SK-N-SH treated with all-trans-retinoic acid at 6 μM for 48 hours (cell line): ENCODE data around the gene SPINK6.

Experiments
- ATAC-seq: fragments of 200-7000 bp; cut with Tn5 transposase; 3 replicates; pipeline ENCODE4 v1.9.1; 2020; ENCODE audit warnings: mild to moderate bottlenecking, moderate library complexity
- ARNTL ChIP-seq: fragments of 450-650 bp; formaldehyde crosslinking; IDR thresholded peaks from 2 replicates; pipeline ENCODE4 v1.5.0; 2020; ENCODE audit warnings: low read depth, mild to moderate bottlenecking, moderate library complexity, borderline replicate concordance
- BACH2 ChIP-seq: fragments of 250-450 bp; sonication (Bioruptor Pico); IDR thresholded peaks from 2 replicates; pipeline ENCODE4 v1.9.0; 2021; ENCODE audit warnings: mild to moderate bottlenecking, borderline replicate concordance
- ESRRG ChIP-seq: fragments of 250-450 bp; sonication (Bioruptor Pico); IDR thresholded peaks from 2 replicates; pipeline ENCODE4 v1.6.1; 2021; ENCODE audit warnings: mild to moderate bottlenecking
- GLIS3 ChIP-seq: fragments of 250-450 bp; sonication (Bioruptor Pico); IDR thresholded peaks from 2 replicates; pipeline ENCODE4 v1.5.0; 2020; ENCODE audit warnings: mild to moderate bottlenecking, moderate library complexity
- ISL1 ChIP-seq: fragments of 250-450 bp; sonication (Bioruptor Pico); IDR thresholded peaks from 2 replicates; pipeline ENCODE4 v2.1.2; 2022; ENCODE audit warnings: mild to moderate bottlenecking, moderate library complexity
- OSR1 ChIP-seq: fragments of 250-450 bp; sonication (Bioruptor Pico); IDR thresholded peaks from 2 replicates; pipeline ENCODE4 v1.8.0; 2022; ENCODE audit warnings: moderate library complexity, mild to moderate bottlenecking, inconsistent platforms
- PPARA ChIP-seq: fragments of 250-450 bp; sonication (Bioruptor Pico); IDR thresholded peaks from 2 replicates; pipeline ENCODE4 v1.5.0; 2020; ENCODE audit warnings: mild to moderate bottlenecking, borderline replicate concordance
- RARB ChIP-seq: fragments of 250-450 bp; sonication (Bioruptor Pico); IDR thresholded peaks from 2 replicates; pipeline ENCODE4 v1.8.0; 2021; ENCODE audit warnings: mild to moderate bottlenecking, moderate library complexity
- SNAI2 ChIP-seq: fragments of 250-450 bp; sonication (Bioruptor Pico); IDR thresholded peaks from 2 replicates; pipeline ENCODE4 v1.5.0; 2020; ENCODE audit warnings: mild to moderate bottlenecking, moderate library complexity
- TCF4 ChIP-seq: fragments of 250-450 bp; sonication (Bioruptor Pico); IDR thresholded peaks from 2 replicates; pipeline ENCODE4 v1.8.0; 2021; ENCODE audit warnings: mild to moderate bottlenecking, moderate library complexity, borderline replicate concordance
- TOX ChIP-seq: fragments of 250-450 bp; sonication (Bioruptor Pico); IDR thresholded peaks from 2 replicates; pipeline ENCODE4 v1.8.0; 2021; ENCODE audit warnings: mild to moderate bottlenecking, moderate library complexity, borderline replicate concordance
- ZC3H10 ChIP-seq: fragments of 250-450 bp; sonication (Bioruptor Pico); IDR thresholded peaks from 2 replicates; pipeline ENCODE4 v1.5.1; 2021; ENCODE audit warnings: mild to moderate bottlenecking, moderate library complexity
- ZFP3 ChIP-seq: fragments of 250-450 bp; sonication (Bioruptor Pico); IDR thresholded peaks from 2 replicates; pipeline ENCODE4 v1.5.0; 2020; ENCODE audit warnings: mild to moderate bottlenecking, moderate library complexity
- ZFP30 ChIP-seq: fragments of 450-650 bp; formaldehyde crosslinking; IDR thresholded peaks from 2 replicates; pipeline ENCODE4 v1.5.0; 2022; ENCODE audit warnings: mild to moderate bottlenecking, moderate library complexity
- ZNF565 ChIP-seq: fragments of 450-650 bp; formaldehyde crosslinking; conservative IDR thresholded peaks from 2 replicates; pipeline ENCODE4 v1.5.0; 2020; ENCODE audit warnings: low read depth, mild to moderate bottlenecking, moderate library complexity
- ZNF70 ChIP-seq: fragments of 450-650 bp; formaldehyde crosslinking; IDR thresholded peaks from 2 replicates; pipeline ENCODE4 v1.5.0; 2020; ENCODE audit warnings: mild to moderate bottlenecking, moderate library complexity
- TF ChIP-seq, protein P1 (sequence below): fragments of 250-450 bp; sonication (Bioruptor Pico); IDR thresholded peaks from 2 replicates; pipeline ENCODE4 v1.5.0; 2020; ENCODE audit warnings: mild to moderate bottlenecking, moderate library complexity
- TF ChIP-seq, protein P2 (sequence below): fragments of 250-450 bp; sonication (Bioruptor Pico); IDR thresholded peaks from 2 replicates; pipeline ENCODE4 v1.5.1; 2020; ENCODE audit warnings: low read depth, mild to moderate bottlenecking, moderate library complexity
- TF ChIP-seq, protein P3 (sequence below): fragments of 250-450 bp; sonication (Bioruptor Pico); IDR thresholded peaks from 2 replicates; pipeline ENCODE4 v1.8.0; 2021; ENCODE audit warnings: low read depth, mild to moderate bottlenecking, moderate library complexity, borderline replicate concordance
- TF ChIP-seq, protein P4 (sequence below): fragments of 250-450 bp; sonication (Bioruptor Pico); IDR thresholded peaks from 2 replicates; pipeline ENCODE4 v1.8.0; 2020; ENCODE audit warnings: mild to moderate bottlenecking, moderate library complexity, borderline replicate concordance

SPINK6 gene

DNA sequence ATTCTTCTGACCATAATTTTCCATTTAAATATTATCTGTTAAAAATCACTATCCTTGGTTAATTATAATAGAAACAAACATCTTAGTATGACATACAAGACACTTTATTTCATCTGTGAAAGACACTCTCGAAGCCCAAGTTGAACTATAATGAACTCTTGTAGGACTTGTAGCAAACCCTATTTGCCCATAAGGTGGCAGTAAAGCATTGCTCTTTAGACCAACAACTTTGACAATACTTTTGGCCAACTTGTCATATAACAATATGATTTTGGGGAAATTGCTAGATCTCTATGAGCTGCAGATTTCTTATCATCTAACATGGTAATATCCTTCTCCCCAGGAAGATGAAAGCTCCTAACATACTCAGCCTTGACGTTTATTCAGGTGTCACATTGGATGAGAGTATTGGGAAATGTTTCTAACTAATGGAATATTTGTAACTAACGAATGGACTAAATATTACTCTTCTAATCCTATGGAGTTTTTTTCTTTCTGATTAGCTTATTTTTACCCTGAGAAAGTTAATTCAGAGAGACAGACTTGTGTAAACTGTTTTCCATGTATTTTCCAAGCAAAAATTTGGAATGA lies 23.5 kb upstream of the SPINK6 start:
- peak; percentile 76 for ATAC-seq
- no peak for TF ChIP-seq GLIS3 (CRISPR knock-in tag)
- no peak for TF ChIP-seq TOX (CRISPR knock-in tag)
- no peak for TF ChIP-seq ZFP3 (CRISPR knock-in tag)
- TF ChIP-seq, protein P1, sequence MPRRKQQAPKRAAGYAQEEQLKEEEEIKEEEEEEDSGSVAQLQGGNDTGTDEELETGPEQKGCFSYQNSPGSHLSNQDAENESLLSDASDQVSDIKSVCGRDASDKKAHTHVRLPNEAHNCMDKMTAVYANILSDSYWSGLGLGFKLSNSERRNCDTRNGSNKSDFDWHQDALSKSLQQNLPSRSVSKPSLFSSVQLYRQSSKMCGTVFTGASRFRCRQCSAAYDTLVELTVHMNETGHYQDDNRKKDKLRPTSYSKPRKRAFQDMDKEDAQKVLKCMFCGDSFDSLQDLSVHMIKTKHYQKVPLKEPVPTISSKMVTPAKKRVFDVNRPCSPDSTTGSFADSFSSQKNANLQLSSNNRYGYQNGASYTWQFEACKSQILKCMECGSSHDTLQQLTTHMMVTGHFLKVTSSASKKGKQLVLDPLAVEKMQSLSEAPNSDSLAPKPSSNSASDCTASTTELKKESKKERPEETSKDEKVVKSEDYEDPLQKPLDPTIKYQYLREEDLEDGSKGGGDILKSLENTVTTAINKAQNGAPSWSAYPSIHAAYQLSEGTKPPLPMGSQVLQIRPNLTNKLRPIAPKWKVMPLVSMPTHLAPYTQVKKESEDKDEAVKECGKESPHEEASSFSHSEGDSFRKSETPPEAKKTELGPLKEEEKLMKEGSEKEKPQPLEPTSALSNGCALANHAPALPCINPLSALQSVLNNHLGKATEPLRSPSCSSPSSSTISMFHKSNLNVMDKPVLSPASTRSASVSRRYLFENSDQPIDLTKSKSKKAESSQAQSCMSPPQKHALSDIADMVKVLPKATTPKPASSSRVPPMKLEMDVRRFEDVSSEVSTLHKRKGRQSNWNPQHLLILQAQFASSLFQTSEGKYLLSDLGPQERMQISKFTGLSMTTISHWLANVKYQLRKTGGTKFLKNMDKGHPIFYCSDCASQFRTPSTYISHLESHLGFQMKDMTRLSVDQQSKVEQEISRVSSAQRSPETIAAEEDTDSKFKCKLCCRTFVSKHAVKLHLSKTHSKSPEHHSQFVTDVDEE (CRISPR knock-in tag), result no peak

DNA sequence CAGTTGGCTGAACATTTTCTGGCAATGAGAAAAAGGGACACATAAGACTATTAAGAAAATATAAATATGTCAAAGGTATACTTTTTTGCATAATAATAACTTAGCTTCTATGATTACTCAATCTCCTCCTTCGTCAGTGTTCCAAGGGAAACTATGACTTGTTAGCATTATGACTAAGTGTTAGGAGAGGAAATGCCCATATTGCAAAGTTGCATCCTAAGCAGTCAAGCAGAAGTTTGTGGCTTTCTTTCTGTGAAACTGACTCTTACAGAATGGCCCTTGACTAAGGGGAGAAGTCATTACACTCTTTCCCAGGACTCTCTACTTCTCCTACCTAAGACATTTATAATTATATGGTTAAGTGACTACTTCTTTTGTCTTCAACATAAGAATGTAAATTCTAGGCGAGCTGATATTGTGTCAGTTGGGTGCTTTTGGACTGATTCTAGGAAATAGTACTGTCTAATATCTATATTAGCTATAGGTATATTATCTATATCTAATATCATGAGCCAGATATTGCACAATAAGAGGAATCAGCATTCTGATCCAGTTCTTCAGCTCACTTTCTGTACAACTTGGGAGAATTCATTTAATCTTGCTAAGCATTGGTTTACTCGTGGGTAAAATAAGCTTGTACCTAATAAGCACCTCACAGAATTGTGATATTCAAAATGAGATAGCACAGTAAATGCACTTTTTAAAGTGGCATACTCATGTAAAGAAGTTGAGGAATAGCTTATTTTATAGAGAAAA lies 16.4 kb upstream of the SPINK6 start:
- ATAC-seq, result no peak
- TF ChIP-seq ZFP30 (CRISPR knock-in tag) (no peak), ESRRG (CRISPR knock-in tag) (no peak), ZNF565 (CRISPR knock-in tag) (no peak), ZNF70 (CRISPR knock-in tag) (no peak), ISL1 (no peak), SNAI2 (no peak), ZC3H10 (CRISPR knock-in tag) (no peak), ARNTL (CRISPR knock-in tag) (no peak), PPARA (CRISPR knock-in tag) (no peak), TCF4 (CRISPR knock-in tag) (no peak), RARB (CRISPR knock-in tag) (no peak), ZFP3 (CRISPR knock-in tag) (no peak), BACH2 (CRISPR knock-in tag) (no peak)
- TF ChIP-seq, protein P1 (CRISPR knock-in tag), result no peak
- TF ChIP-seq, protein P2, sequence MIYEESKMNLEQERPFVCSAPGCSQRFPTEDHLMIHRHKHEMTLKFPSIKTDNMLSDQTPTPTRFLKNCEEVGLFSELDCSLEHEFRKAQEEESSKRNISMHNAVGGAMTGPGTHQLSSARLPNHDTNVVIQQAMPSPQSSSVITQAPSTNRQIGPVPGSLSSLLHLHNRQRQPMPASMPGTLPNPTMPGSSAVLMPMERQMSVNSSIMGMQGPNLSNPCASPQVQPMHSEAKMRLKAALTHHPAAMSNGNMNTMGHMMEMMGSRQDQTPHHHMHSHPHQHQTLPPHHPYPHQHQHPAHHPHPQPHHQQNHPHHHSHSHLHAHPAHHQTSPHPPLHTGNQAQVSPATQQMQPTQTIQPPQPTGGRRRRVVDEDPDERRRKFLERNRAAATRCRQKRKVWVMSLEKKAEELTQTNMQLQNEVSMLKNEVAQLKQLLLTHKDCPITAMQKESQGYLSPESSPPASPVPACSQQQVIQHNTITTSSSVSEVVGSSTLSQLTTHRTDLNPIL (CRISPR knock-in tag), result no peak
- TF ChIP-seq, protein P3, sequence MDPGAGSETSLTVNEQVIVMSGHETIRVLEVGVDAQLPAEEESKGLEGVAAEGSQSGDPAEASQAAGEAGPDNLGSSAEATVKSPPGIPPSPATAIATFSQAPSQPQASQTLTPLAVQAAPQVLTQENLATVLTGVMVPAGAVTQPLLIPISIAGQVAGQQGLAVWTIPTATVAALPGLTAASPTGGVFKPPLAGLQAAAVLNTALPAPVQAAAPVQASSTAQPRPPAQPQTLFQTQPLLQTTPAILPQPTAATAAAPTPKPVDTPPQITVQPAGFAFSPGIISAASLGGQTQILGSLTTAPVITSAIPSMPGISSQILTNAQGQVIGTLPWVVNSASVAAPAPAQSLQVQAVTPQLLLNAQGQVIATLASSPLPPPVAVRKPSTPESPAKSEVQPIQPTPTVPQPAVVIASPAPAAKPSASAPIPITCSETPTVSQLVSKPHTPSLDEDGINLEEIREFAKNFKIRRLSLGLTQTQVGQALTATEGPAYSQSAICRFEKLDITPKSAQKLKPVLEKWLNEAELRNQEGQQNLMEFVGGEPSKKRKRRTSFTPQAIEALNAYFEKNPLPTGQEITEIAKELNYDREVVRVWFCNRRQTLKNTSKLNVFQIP, result no peak
- TF ChIP-seq, protein P4, sequence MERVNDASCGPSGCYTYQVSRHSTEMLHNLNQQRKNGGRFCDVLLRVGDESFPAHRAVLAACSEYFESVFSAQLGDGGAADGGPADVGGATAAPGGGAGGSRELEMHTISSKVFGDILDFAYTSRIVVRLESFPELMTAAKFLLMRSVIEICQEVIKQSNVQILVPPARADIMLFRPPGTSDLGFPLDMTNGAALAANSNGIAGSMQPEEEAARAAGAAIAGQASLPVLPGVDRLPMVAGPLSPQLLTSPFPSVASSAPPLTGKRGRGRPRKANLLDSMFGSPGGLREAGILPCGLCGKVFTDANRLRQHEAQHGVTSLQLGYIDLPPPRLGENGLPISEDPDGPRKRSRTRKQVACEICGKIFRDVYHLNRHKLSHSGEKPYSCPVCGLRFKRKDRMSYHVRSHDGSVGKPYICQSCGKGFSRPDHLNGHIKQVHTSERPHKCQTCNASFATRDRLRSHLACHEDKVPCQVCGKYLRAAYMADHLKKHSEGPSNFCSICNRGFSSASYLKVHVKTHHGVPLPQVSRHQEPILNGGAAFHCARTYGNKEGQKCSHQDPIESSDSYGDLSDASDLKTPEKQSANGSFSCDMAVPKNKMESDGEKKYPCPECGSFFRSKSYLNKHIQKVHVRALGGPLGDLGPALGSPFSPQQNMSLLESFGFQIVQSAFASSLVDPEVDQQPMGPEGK (CRISPR knock-in tag), result no peak

DNA sequence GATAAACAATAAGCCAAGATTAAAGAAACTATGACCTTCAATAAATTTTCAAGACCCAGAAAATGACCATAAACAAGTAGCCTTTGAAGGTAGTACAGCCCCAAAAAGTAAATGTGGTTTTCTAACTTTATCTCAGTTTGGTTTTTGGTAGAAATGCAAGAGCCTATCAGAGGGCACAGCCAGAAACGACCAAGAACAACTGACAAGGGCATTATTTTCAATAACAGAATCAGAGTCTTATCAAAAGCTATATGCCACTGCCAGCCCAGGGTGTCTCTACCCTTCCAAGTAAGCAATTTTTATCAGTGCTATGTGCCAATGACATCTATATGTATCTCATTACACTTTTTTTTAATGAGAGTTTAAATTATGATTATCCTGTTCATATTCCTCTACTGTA lies 11.8 kb upstream of the SPINK6 start:
- ATAC-seq, result no peak
- TF ChIP-seq SNAI2 (no peak), RARB (CRISPR knock-in tag) (no peak), OSR1 (CRISPR knock-in tag) (no peak), TOX (CRISPR knock-in tag) (no peak), ESRRG (CRISPR knock-in tag) (no peak), GLIS3 (CRISPR knock-in tag) (no peak)
- TF ChIP-seq, all 23 proteins: peak for 0
